PC-9 (cell line): ENCODE results near the gene LINGO1. TPM values are rescaled to one million over a fixed set of nuclear protein-coding genes. Genes with fewer than 3 reads are reported as not detected.

Experiments
- BruUV-seq: library from RNA; stranded (reverse); fragments of 400-500 nt; replicated peaks from 2 replicates; lab custom pipeline; 2021; lab: Mats Ljungman, UMichigan
- CTCF ChIA-PET: fragments of 300-600 bp; sonication (Branson Sonifier 250); formaldehyde crosslinking; loops from one replicate; lab custom pipeline; 2022; ENCODE audit warnings: antibody characterized with exemption; lab: Charles Lee
- POLR2A ChIA-PET: fragments of 300-600 bp; sonication (Branson Sonifier 250); formaldehyde crosslinking; loops from one replicate; lab custom pipeline; 2022; ENCODE audit warnings: antibody characterized with exemption; ENCODE audit not compliant: unreplicated experiment; lab: Charles Lee
- DNase-seq, 2 experiments: peaks; one replicate each; pipeline versions ENCODE4 v3.0.0 to v3.0.0-alpha.2; 2015 to 2022; ENCODE audit warnings: mixed read lengths in 1 of 2
- H2AFZ ChIP-seq: fragments of 200-600 bp; sonication (generic); 2 replicates; pipeline ENCODE4 v1.8.1; 2017; ENCODE audit warnings: antibody characterized with exemption
- H3F3A ChIP-seq: fragments of 200-600 bp; sonication (generic); 2 replicates; pipeline ENCODE4 v1.8.1; 2017; ENCODE audit warnings: antibody characterized with exemption, mild to moderate bottlenecking, low read depth; ENCODE audit not compliant: insufficient read depth
- H3K27ac ChIP-seq: fragments of 200-600 bp; sonication (generic); 2 replicates; pipeline ENCODE4 v1.6.1; 2016; ENCODE audit warnings: mixed run types
- H3K27me3 ChIP-seq: fragments of 200-600 bp; sonication (generic); 2 replicates; pipeline ENCODE4 v1.6.1; 2016; ENCODE audit warnings: low read depth, mixed run types; ENCODE audit not compliant: insufficient read depth
- H3K36me3 ChIP-seq: fragments of 200-600 bp; sonication (generic); 2 replicates; pipeline ENCODE4 v1.6.1; 2016; ENCODE audit warnings: low read depth, mixed run types
- H3K4me1 ChIP-seq: fragments of 200-600 bp; sonication (generic); replicated peaks from 2 replicates; pipeline ENCODE4 v1.6.1; 2016; ENCODE audit warnings: mixed run types; ENCODE audit not compliant: insufficient read depth
- H3K4me2 ChIP-seq: fragments of 200-600 bp; sonication (generic); 2 replicates; pipeline ENCODE4 v1.6.1; 2017; ENCODE audit warnings: mixed run types
- H3K4me3 ChIP-seq: fragments of 200-600 bp; sonication (generic); 2 replicates; pipeline ENCODE4 v1.6.1; 2016; ENCODE audit warnings: mixed run types
- H3K79me2 ChIP-seq: fragments of 200-600 bp; sonication (generic); 2 replicates; pipeline ENCODE4 v1.6.1; 2017; ENCODE audit warnings: low read depth, mixed run types
- H3K9me2 ChIP-seq: fragments of 200-600 bp; sonication (generic); 2 replicates; pipeline ENCODE4 v1.8.1; 2017; ENCODE audit warnings: mild to moderate bottlenecking; ENCODE audit not compliant: insufficient read depth
- H3K9me3 ChIP-seq: fragments of 200-600 bp; sonication (generic); 2 replicates; pipeline ENCODE4 v1.8.1; 2016; ENCODE audit warnings: low read depth; ENCODE audit not compliant: insufficient read depth
- H4K20me1 ChIP-seq: fragments of 200-600 bp; sonication (generic); 2 replicates; pipeline ENCODE4 v1.8.1; 2017; ENCODE audit not compliant: insufficient read depth
- CTCF ChIP-seq: fragments of 200-600 bp; sonication (generic); conservative IDR thresholded peaks from 2 replicates; pipeline ENCODE4 v1.6.1; 2017; ENCODE audit warnings: mixed run types, antibody characterized with exemption, mild to moderate bottlenecking, moderate library complexity
- EZH2 ChIP-seq: fragments of 200-600 bp; sonication (generic); IDR thresholded peaks from 2 replicates; pipeline ENCODE4 v1.8.0; 2017; ENCODE audit warnings: antibody characterized with exemption, low read depth
- intact Hi-C: fragments of 100-400 bp; cut with micrococcal nuclease; formaldehyde crosslinking; loops from one replicate; pipeline ENCODE4 v1.10.0; 2022; ENCODE audit not compliant: unreplicated experiment
- total RNA-seq: library from RNA; stranded (reverse); gene quantifications from 2 replicates; pipeline ENCODE4 v1.2.3, GENCODE V29; 2021

Gene LINGO1
- total RNA-seq, 1 experiment from 2014 or later: not detected

- H3K4me1 ChIP-seq: no peaks in the 10 kb centered on the region
- no peak overlapping the region for H3K4me3 ChIP-seq
- no peak overlapping the region for H3K27ac ChIP-seq
- H3K27me3 ChIP-seq: peaks cover 7% of the 10 kb centered on the region; the same call in 1 of the 2 replicates
- no peak overlapping the region for H2AFZ ChIP-seq
- no TSS peak for BruUV-seq
- no peaks in the 10 kb centered on the region for H3F3A ChIP-seq
- POLR2A ChIA-PET: no interaction called here
- H3K79me2 ChIP-seq: no peaks in the 10 kb centered on the region
- H3K36me3 ChIP-seq: no peaks in the 10 kb centered on the region
- H4K20me1 ChIP-seq: no peaks in the 10 kb centered on the region
- TF ChIP-seq EZH2 (no peak), CTCF (no peak)
- no peaks in the 10 kb centered on the region for H3K9me2 ChIP-seq
- no peaks in the 10 kb centered on the region for H3K9me3 ChIP-seq
- DNase-seq: no peak
- intact Hi-C loops: no loop called here
- CTCF ChIA-PET: no interaction called here
- no peak overlapping the region for H3K4me2 ChIP-seq
Observed at GRCh38 chr15:77607111-77607893, 25.4 kb downstream of the LINGO1 start.

- Histone ChIP-seq H3F3A (no peaks in the 10 kb centered on the region), H2AFZ (no peak overlapping the region), H3K4me3 (no peak overlapping the region), H3K27ac (no peak overlapping the region), H3K9me3 (no peaks in the 10 kb centered on the region), H3K4me1 (no peaks in the 10 kb centered on the region), H4K20me1 (no peaks in the 10 kb centered on the region), H3K27me3 (peaks cover 7% of the 10 kb centered on the region; the same call in 1 of the 2 replicates), H3K9me2 (no peaks in the 10 kb centered on the region), H3K36me3 (no peaks in the 10 kb centered on the region), H3K4me2 (no peak overlapping the region), H3K79me2 (no peaks in the 10 kb centered on the region)
- intact Hi-C loops: no loop called here
- CTCF ChIA-PET: no interaction called here
- no TSS peak for BruUV-seq
- TF ChIP-seq EZH2 (no peak), CTCF (no peak)
- POLR2A ChIA-PET: no interaction called here
- no peak for DNase-seq
Observed at GRCh38 chr15:77606142-77607034, 26.3 kb downstream of the LINGO1 start.

GRCh38 chr15:77605547-77605946 is 27.2 kb downstream of the LINGO1 start:
- H2AFZ ChIP-seq: no peak overlapping the region
- no peak overlapping the region for H3K4me3 ChIP-seq
- no peaks in the 10 kb centered on the region for H3F3A ChIP-seq
- H3K36me3 ChIP-seq: no peaks in the 10 kb centered on the region
- no peaks in the 10 kb centered on the region for H3K79me2 ChIP-seq
- TF ChIP-seq CTCF: no peak
- no peak for TF ChIP-seq EZH2
- H3K4me2 ChIP-seq: no peak overlapping the region
- H3K4me1 ChIP-seq: no peaks in the 10 kb centered on the region
- H3K9me3 ChIP-seq: no peaks in the 10 kb centered on the region
- DNase-seq: no peak
- intact Hi-C loops: no loop called here
- no peak overlapping the region for H3K27ac ChIP-seq
- BruUV-seq: no TSS peak
- peaks cover 7% of the 10 kb centered on the region; the same call in 1 of the 2 replicates for H3K27me3 ChIP-seq
- ChIA-PET CTCF (no interaction called here), POLR2A (no interaction called here)
- no peaks in the 10 kb centered on the region for H3K9me2 ChIP-seq
- H4K20me1 ChIP-seq: no peaks in the 10 kb centered on the region
